ENCODE measurements around the gene MYL6.
A peak's percentile ranks its signal among the peaks of the same experiment; 100 is the strongest.
"Not testable (repeated sequence)": the region's sequence is repeated elsewhere in the genome, so short reads cannot be mapped to it uniquely, and the experiment has no call there.

Gene MYL6

DNA sequence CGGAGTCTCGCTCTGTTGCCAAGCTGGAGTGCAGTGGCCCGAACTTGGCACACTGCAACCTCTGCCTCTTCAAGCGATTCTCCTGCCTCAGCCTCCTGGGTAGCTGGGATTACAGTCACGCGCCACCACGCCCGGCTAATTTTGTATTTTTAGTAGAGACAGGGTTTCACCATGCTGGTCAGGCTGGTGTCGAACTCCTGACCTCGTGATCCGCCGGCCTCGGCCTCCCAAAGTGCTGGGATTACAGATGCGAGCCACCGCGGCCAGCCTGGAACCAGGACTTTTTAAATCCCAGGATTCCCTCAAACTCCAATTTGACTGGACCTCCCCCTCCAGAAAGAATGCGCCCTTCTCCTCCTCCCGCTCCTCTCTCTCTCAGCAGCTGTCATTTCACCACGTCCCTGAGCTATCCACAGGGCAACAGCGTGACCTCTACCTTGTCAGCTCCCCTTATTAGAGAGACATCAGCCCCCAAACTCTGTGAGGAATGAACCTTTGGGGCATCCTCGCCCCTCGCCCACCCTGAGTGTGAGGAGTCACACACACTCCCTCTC, 28.1 kb upstream of the MYL6 start:
- DNase-seq = no peak

DNA sequence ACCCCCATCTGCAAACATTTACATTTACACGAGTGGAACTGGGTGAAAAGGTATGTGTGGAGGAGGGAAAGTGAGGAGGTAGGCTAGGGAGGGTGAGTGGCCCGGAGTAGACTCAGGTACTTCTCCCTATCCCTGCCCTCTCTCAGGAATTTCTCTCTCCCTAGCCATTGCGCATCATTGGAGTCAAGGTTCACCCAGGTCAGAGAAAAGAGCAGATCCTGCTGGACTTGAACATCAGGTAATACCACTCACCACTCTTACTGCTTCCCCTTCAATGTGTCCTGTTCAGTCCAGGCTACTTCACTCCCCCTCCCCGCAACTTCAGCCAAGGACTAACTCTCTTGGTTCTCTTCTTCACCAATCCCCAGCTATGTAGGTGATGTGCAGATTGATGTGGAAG, 27.3 kb upstream of the MYL6 start:
- DNase-seq = no peak

DNA sequence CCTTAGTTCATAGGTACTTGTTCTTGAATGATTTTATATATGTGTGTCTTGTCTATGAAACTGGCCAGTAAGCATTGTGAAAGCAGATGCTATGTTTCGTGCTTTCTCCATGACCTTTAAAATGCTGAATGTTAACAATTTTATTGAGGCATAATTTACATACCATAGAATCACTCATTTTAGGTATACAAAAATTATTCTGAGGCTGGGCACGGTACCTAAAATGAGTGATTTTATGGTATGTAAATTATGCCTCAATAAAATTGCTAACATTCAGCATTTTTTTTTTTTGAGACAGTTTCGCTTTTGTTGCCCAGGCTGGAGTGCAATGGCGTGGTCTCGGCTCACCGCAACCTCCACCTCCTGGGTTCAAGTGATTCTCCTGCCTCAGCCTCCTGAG, 23.3 kb upstream of the MYL6 start:
- no peak for DNase-seq

DNA sequence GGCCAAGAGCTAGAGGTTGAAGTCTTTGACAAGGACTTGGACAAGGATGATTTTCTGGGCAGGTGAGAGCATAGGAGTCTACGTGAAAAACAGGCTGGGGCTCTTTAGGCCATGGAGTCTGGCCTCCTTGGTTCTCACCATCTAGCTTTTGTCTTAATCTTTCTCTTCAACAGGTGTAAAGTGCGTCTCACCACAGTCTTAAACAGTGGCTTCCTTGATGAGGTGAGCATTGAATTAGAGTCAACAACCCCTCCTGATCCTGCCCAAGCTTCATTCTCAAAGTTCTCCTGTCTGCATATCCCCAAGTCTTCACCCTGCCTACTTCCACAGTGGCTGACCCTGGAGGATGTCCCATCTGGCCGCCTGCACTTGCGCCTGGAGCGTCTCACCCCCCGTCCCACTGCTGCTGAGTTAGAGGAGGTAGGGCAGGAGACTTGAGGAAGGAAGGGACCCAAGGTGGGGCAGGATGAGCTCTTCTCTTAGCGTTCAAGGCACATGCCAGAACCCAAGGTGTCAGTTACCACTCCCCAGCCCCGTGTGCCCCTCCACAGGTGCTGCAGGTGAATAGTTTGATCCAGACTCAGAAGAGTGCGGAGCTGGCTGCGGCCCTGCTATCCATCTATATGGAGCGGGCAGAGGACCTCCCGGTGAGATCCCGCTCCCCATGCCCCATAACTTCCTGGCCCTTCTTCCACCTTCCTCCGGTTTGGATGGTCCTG, 20.1 kb upstream of the MYL6 start:
- DNase-seq = no peak

DNA sequence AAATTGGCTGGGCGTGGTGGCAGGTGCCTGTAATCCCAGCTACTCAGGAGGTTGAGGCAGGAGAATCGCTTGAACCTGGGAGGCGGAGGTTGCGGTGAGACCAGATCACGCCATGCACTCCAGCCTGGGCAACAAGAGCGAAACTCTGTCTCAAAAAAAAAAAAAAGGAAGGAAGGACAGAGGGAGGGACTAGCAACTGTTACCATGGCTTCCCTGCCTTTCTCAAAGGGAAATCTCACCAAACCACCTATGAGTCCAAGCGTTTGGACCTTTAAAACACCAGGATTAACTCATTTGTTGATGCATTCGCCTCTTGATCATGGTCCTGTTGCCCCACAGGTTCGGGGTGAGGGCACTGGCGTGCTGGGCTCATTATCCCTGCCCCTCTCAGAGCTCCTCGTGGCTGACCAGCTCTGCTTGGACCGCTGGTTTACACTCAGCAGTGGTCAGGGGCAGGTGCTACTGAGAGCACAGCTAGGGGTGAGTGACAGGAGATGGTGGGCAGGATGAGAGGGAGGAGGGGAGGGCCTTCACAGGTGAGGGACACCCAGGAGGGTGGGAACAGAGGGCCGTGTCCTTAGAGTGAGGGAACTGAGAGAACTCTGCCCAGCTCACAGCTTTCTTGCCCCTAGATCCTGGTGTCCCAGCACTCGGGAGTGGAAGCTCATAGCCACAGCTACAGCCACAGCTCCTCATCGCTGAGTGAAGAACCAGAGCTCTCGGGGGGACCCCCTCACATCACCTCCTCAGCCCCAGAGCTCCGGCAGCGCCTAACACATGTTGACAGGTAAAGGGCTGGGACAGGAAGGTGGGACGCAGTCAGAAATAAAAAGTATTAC, 16.0 kb upstream of the MYL6 start:
- no peak for DNase-seq

DNA sequence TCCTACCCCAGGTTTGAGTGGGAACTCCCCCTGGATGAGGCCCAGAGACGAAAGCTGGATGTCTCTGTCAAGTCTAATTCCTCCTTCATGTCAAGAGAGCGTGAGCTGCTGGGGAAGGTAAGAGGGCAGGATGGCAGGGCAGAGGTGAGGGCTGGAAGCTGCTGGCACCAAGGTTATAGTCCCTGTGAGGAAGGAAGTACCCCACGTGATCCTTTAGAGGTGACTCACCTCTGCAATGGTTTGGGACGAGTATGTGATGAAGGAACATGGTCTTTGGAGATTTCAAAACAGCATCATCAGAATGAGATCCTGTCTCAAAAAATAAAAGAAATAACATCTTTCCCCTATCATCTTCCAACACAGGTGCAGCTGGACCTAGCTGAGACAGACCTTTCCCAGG, 14.9 kb upstream of the MYL6 start:
- no peak for DNase-seq

DNA sequence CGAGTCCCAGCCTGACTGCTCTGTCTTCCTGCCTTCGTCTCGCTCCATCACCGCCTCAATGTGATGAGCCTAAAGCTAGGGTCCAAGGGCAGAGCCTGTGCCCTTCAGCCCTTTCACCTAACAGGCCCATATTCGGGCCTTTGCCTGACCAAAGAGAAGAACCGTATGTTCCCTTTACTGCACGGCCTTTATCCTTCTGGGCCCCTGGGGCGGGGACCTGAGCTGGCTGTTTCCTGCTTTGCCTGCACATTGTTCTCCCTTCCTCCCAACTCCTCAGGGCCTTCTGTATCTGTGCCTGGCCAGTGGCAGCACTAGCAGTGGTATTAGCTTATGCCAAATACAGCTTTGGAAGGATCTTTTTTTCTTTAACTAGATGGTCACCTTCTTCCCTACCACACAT, 14.3 kb upstream of the MYL6 start:
- no peak for DNase-seq

DNA sequence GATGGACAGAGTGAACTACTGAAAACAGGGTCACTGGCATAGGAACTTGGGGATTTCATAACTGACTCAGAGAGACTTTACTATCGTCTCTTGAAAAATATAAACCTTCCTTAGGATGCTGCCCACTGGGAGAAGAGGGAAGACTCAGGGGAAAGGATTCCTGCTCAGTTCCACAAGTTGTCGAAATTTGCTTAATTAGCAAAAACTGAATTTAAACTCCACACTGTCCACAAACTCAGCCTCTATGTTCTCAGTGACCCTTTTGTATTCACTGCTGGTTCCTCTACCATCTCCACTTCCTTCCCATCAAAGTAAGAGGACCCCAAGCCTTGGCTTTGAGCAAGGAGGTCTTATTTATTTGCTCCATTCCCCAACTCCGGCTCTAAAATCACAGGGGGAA, 12.9 kb upstream of the MYL6 start:
- DNase-seq = no peak

DNA sequence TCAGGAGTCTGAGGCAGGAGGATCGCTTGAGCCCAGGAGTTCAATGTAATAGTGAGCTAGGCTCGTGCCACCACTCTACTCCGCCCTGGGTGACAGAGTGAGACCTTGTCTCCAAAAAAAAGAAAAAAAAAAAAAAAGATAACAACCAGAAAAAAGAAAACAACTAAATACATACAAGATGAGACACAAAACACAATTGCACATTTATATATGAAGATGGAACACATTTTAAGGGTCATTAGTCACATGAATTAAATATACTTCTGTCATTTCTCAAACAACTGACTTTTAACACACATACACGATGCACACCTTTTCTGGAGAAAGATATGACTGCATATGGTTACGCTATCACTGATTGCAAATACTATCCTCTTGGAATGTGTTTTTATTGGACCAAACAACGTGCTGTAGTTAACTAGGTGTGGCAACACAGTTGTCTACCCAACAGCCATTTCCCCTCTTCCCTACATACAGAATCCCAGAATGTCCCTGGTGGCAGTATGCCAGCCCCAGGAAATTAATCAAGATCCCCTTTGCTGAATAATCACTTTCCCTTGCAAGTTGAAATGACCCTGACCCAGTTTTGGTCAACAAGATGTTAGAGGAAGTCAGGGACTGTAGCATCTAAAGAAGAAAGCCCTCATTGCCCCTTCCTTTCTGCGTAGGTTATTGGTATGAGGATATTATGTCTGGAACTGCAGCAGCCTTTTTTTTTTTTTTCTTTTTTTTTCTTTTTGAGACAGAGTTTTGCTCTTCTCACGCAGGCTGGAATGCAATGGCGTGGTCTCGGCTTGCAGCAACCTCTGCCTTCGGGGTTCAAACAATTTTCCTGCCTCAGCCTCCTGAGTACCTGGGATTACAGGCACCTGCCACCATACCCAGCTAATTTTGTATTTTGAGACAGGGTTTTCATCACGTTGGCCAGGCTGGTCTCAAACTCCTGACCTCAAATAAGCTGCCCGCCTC, 11.4 kb upstream of the MYL6 start:
- DNase-seq = no peak

DNA sequence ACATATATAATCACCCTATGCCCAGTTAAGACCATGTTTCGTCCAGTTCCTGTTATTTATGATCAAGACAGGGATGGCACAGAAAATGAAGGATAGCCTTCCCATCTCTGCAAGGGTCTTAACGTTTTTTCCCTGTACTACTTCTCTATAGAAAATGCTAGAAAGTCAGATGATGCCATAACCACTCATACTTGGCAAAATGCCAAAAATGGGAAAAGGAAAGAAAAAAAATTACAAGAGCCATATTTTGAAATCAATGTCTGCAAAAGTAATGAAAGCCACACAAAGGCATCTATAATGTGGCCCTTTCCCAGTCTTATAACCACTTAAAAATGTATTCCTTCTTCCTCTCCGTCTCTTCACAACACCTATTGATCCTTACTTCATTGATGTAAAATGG, 7.6 kb upstream of the MYL6 start:
- no peak for DNase-seq

DNA sequence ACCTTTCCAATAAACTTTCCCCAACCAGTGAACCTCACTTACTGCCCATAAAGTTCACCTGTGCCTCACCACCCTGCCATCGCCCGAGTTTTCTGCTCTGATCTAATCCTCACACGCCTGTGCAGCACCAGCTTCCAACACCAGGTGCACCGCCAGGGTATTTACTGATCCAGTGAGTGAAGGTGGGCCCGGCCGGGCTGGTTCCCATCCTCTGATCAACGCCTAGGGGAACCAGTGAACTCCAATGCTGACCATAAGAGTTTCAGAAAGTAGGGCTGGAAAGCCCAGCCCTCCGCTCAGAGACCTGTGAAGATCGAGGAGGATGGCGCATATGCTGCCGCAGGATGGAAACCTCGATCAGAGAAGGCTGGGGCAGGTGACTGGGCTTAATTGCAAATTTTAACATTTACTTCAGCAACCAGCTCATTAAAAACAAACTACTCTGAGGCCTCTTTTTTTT, 6.5 kb upstream of the MYL6 start:
- peak; percentile 54 for DNase-seq

DNA sequence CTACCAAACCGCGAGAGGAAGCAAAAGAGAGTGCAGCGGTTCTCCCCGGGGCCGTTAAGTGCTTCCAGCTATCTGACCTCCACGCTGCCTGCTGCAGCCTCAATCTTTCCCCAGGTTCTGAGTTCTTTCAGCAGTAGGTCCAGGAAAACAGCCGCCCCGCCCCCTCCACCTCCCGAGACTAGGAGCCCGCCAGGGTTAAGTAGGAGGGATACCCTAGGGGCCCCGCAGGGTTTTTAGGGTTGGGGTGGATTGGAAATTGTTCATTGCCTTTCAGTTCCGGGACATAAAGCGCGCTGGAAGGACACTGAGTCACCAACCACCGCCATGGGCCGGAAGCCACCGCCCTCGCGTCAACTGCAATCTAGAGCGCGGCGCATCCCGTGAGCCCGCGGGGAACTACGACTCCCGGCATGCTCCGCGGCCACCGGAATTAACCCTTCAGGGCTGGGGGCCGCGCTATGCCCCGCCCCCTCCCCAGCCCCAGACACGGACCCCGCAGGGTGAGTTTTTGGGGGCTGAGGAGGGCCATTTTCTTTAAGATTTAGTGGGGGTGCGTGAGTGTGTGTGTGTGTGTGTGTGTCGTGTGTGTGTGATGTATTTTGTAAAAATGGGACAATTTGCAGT, 5.9 kb upstream of the MYL6 start, which contains the start of gene MYL6B:
TSS of gene MYL6B (plus strand) at position 456 of the 624 bp plus-strand sequence. CDS start 1,332 bp downstream, outside the sequence.
- DNase-seq = peak; percentile 96

DNA sequence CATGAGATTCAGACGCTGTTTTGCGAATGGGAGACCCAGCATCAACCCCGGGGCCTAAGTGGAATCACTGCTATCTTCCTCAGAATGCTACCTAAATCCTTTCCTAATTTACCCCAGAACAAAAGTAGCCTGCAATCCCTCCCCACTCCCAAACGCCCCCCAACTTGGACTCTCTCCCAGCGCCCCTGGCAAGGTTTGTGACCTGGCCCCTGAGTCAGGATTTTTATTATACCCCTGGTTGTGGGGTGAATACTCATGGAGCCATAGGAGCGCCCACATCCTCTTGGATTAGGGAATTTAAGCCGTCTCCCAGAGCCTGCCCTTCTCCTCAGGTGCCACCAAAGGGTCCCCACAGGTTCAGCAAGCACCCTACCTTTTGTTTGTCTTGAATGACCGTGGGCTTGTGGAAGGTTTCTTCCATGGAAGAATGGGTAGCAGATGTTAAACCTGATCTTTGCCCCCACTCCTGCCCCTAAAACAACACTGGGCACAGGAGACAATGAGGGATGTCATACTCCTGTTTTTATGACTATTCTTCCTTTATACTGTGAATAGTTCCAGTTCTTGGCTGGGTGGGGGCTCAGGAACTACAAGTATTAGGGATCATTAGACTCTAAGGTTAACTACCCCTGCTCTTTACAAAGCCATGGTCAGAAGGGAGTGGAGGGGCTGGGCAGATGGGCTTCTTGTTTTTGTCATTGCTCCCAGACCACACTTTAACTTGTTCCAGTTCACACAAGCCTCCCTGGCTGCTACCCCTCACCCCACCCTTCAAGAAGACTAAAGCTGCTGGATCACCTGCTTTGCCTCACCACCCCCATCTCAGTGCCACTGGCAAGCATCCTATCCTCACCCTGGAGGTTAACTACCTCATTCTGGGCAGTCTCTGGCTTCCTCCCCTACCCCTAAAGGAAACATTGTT, 5.1 kb upstream of the MYL6 start:
- DNase-seq = no peak

DNA sequence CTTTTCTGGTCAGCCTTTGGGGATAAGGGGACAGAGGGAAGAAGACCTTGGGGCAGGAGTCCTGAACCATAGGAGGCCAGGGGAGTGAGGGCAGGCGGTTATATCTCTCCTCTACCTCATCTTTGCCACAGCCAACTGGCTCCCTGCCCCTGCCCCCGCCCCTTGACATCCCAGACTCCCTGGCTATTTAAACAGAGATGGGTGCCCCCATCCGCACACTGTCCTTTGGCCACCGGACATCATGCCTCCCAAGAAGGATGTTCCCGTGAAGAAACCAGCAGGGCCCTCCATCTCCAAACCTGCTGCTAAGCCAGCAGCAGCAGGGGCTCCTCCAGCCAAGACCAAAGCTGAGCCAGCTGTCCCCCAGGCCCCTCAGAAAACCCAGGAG, 4.5 kb upstream of the MYL6 start:
- no peak for DNase-seq

DNA sequence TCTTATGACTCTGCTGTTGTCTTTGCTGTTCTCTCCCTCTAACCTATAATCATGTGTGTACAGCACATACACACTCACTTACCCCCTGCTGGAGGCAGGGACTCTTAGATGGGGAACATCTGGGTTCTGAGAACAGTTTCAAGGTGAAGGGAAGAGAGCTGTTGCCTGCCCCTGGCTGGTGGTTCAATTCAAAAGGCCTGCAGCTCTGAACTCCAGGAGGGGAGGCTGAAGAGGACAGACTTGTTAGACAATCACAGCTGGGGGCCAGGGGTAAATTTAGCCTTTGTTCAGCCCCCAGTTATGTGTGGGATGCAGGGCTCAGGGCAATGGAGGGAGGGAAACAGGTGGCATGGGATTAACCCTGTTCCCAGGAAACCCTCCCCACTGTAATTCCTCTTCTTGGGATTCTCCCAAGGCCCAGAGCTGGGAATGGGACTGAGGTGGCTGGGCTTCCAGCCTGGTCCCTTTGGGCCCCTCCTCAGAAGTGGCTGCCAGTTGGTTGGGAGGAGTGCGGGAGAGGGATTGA, 3.9 kb upstream of the MYL6 start:
- DNase-seq = peak; percentile 46

DNA sequence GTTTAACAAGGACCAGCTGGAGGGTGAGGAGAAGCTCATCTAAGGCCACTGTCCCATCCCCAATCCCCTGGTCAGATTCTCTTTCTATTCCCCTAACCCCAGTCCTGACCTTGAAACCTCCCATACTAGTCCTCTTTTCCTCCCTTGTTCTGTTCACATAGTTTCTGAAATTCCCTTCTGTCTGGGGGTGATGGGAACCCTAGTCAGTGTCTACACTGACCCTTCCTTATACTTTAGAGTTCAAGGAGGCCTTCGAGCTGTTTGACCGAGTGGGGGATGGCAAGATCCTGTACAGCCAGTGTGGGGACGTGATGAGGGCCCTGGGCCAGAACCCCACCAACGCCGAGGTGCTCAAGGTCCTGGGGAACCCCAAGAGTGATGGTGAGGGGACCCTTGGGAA, 3.3 kb upstream of the MYL6 start:
- no peak for DNase-seq

DNA sequence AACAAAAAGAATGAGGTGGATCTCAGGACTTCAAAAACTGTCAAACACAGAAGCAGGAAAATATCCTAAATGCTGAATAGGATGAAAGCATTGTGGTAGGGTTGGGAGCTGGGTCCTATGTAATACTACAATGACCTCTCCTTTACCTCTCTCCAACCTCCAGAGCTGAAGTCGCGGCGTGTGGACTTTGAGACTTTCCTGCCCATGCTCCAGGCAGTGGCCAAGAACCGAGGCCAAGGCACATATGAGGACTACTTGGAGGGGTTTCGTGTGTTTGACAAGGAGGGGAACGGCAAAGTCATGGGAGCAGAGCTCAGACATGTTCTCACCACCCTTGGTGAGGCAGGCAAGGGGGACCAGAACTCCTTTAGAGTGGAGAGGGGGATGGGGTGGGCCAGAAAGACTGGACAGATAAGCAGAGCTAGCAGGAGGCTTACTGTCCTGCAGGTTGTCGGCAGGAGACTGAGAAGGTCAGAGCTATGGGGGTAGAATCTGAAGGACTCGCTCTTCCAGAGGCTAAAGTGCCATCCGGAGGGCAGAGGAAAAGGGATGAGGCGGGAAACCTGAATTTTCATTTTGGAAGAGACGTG, 2.8 kb upstream of the MYL6 start:
- no peak for DNase-seq

DNA sequence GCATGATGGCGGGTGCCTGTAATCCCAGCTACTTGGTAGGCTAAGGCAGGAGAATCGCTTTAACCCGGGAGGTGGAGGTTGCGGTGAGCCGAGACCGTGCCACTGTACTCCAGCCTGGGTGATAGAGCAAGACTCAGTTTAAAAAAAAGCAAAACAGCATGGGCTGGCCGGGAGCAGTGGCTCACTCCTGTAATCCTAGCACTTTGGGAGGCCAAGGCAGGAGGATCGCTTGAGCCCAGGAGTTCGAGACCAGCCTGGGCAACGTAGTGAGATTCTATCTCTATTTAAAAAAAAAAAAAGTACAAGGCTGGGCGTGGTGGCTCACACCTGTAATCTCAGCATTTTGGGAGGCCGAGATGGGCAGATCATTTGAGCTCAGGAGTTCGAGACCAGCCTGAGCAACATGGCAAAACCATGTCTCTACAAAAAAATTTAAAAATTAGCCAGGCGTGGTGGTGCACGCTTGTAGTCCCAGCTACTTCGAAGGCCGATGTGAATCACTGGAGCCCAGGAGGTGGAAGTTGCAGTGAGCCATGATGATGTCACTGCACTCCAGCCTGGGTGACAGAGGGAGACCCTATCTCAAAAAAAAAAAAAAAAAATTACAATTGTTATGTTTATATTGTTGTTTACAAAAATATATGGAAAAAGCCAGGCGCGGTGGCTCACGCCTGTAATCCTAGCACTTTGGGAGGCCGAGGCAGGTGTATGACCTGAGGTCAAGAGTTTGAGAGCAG, 1.5 kb upstream of the MYL6 start:
- not testable (repeated sequence) for DNase-seq

DNA sequence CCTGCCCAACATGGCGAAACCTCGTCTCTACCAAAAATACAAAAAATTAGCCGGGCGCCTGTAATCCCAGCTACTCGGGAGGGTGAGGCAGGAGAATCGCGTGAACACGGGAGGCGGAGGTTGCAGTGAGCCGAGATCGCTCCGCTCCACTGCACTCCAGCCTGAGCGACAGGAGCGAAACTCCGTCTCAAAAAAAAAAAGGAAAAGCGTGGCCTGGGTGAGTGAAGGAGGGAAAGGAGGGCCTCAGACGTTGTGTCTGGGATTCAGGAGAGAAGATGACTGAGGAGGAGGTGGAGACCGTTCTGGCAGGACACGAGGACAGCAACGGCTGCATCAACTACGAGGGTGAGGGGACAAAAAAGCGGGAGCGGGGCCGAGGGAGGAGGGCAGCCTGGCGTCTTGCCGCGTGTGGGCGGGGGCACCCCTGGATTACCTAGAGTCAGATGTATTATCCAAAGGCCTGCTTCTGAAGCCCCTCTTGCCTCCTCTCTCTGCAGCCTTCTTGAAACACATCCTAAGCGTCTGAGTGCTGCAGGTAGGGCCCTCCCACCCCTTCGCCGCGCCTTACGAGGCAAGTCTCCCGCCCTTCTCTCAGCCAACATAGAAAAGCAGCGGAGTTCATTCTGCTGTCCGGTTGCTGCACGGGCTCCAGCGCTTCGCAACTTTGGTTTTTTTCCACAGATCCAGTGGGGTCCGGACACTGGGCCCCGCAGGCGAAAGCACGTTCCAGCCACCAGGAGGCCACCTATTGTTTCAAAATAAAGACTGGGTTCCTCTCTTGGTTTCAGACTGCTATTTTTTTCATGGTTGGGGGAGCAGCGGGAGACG, 744 bp upstream of the MYL6 start:
- DNase-seq = peak; percentile 92
